Muscle of leg (tissue), 16 donors: ENCODE measurements around the gene PTDSS2. TPM values are rescaled to one million over a fixed set of nuclear protein-coding genes. Genes with fewer than 3 reads are reported as not detected.
"Not testable (repeated sequence)": the region's sequence is repeated elsewhere in the genome, so short reads cannot be mapped to it uniquely, and the experiment has no call there.

ENCODE experiments used
- DNase-seq: peaks from one replicate; pipeline ENCODE4 v3.0.0; 2013
- H3K27ac ChIP-seq: one replicate; pipeline ENCODE4 v1.5.1; 2013; ENCODE audit warnings: mild to moderate bottlenecking, low read length, control low read depth
- H3K27me3 ChIP-seq: one replicate; pipeline ENCODE4 v1.6.1; 2013; ENCODE audit warnings: low read length; ENCODE audit not compliant: control insufficient read depth, insufficient read depth
- H3K36me3 ChIP-seq: one replicate; pipeline ENCODE4 v1.6.1; 2013; ENCODE audit warnings: low read length; ENCODE audit not compliant: control insufficient read depth, insufficient read depth
- H3K4me1 ChIP-seq: one replicate; pipeline ENCODE4 v1.6.1; 2013; ENCODE audit warnings: low read length; ENCODE audit not compliant: control insufficient read depth, insufficient read depth
- H3K4me3 ChIP-seq: one replicate; pipeline ENCODE4 v1.5.1; 2013; ENCODE audit warnings: low read length, control low read depth
- H3K9me3 ChIP-seq: replicated peaks from 2 replicates; pipeline ENCODE4 v1.6.1; 2013; ENCODE audit warnings: low read depth, low read length; ENCODE audit not compliant: control insufficient read depth
- WGBS: methylation state at CpG from one replicate; pipeline ENCODE4 v1.1.5; 2013; ENCODE audit warnings: missing lambda C conversion rate; ENCODE audit not compliant: insufficient coverage; 5-methylcytosine and 5-hydroxymethylcytosine counted together
- long read RNA-seq, 11 donors: transcript quantifications; one replicate each; lab custom pipeline, GENCODE V29; 2026
- polyA plus RNA-seq, 8 donors: library from polyadenylated mRNA; unstranded; fragments of 120-200 nt; gene quantifications; one replicate each; pipeline versions ENCODE4 v1.2.1 to v1.2.3, GENCODE V29; 2013; ENCODE audit warnings: inconsistent platforms in 1 of 8, low replicate concordance in 1 of 8; ENCODE audit not compliant: insufficient read length in 8 of 8, insufficient read depth in 1 of 8
- total RNA-seq: library from RNA; stranded (reverse); fragments of 120-200 nt; gene quantifications from one replicate; pipeline ENCODE4 v1.2.4, GENCODE V29; 2013

The PTDSS2 gene
- total RNA-seq (19.4 TPM), polyA plus RNA-seq (10 to 100 TPM; 25.6 to 47.2 (median 30.4) TPM)
- long read RNA-seq, donor 1, partial matches to known transcripts, result 0 of 2 reads
- long read RNA-seq, donor 1, other reads (novel, unspliced or antisense), result 0 of 2 reads
- long read RNA-seq, donor 2, result 0 reads
- long read RNA-seq, donor 3, partial matches to known transcripts, result 0 of 5 reads
- long read RNA-seq, donor 3, other reads (novel, unspliced or antisense), result 0 of 5 reads
- long read RNA-seq, donor 4, partial matches to known transcripts, result 0 of 3 reads
- long read RNA-seq, donor 4, other reads (novel, unspliced or antisense), result 0 of 3 reads
- long read RNA-seq, donor 5, transcript PTDSS2-201 (12 exons, 2,445 nt), result major isoform, 6 of 29 reads
- long read RNA-seq, donor 5, partial matches to known transcripts, result 19 of 29 reads
- long read RNA-seq, donor 5, other reads (novel, unspliced or antisense), result 0 of 29 reads
- long read RNA-seq, donor 6, transcript PTDSS2-201 (12 exons, 2,445 nt), result major isoform, 5 of 22 reads
- long read RNA-seq, donor 6, partial matches to known transcripts, result 15 of 22 reads
- long read RNA-seq, donor 6, other reads (novel, unspliced or antisense), result 0 of 22 reads
- long read RNA-seq, donor 7, partial matches to known transcripts, result 12 of 14 reads
- long read RNA-seq, donor 7, other reads (novel, unspliced or antisense), result 0 of 14 reads
- long read RNA-seq, donor 8, partial matches to known transcripts, result 0 of 3 reads
- long read RNA-seq, donor 8, other reads (novel, unspliced or antisense), result 0 of 3 reads
- long read RNA-seq, donor 9, partial matches to known transcripts, result 0 of 5 reads
- long read RNA-seq, donor 9, other reads (novel, unspliced or antisense), result 0 of 5 reads
- long read RNA-seq, donor 10, partial matches to known transcripts, result 0 of 5 reads
- long read RNA-seq, donor 10, other reads (novel, unspliced or antisense), result 0 of 5 reads
- long read RNA-seq, donor 11, partial matches to known transcripts, result 0 of 2 reads
- long read RNA-seq, donor 11, other reads (novel, unspliced or antisense), result 0 of 2 reads

DNA sequence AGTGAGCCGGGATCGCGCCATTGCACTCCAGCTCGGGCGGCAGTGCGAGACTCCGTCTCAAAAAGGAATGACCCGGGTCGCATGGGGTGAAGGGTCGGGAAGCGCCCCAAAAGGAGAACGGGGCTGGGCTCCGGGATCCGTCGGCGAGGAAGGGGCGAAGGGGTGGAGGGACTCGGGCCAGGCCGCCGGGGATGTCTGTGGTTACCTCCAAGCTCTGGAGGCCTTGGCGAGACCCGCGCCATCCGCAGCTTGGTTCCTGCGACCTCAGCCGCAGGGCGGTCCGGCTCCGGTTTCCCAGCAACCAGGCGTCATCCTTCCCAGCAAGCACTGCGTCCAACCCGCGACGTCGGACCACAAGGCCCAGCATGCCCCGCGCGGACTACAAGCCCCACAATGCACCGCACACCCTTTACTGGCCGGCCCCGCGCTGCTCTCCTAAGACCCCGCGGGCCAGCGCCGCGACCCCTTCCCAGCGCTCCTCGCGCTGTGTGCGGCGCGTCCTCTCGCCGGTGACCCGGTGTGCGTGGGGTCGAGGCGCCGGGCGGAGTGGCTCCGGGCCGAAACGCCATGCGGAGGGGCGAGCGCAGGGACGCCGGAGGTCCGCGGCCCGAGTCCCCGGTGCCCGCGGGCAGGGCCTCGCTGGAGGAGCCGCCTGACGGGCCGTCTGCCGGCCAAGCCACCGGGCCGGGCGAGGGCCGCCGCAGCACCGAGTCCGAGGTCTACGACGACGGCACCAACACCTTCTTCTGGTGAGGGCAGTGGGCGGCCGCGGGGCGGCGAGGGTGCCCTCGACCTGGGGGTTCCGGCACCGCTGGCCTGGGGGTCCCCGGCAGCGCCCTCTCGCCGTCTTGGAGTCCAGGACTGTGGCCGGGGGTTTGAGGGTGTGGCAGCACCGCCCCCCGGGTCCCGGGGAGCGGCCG lies at the start of gene PTDSS2:
Gene PTDSS2 (plus strand): TSS at position 391 of the 920 bp plus-strand sequence. CDS start 177 bp downstream, at position 568.
- Histone ChIP-seq H3K27me3 (no peaks in the 10 kb centered on the region), H3K27ac (peak within 1 kb of the TSS; percentile 92), H3K9me3 (no peaks in the 10 kb centered on the region), H3K4me1 (peaks cover 41% of the 10 kb centered on the region), H3K36me3 (peaks cover 30% of the 10 kb centered on the region), H3K4me3 (peak within 1 kb of the TSS; percentile 59)
- under 1% methylated on average over 103 of the region's 108 CpGs for WGBS
- peak; percentile 98 for DNase-seq

DNA sequence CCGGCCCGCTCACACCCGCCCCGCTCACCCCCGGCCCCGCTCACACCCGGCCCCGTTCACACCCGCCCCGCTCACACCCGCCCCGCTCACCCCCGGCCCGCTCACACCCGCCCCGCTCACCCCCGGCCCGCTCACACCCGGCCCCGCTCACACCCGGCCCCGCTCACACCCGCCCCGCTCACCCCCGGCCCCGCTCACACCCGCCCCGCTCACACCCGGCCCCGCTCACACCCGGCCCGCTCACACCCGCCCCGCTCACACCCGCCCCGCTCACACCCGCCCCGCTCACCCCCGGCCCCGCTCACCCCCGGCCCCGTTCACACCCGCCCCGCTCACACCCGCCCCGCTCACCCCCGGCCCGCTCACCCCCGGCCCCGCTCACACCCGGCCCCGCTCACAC lies 48.9 kb upstream of the PTDSS2 start:
- WGBS, result no CpG with 5 or more reads among the region's 52 CpGs

DNA sequence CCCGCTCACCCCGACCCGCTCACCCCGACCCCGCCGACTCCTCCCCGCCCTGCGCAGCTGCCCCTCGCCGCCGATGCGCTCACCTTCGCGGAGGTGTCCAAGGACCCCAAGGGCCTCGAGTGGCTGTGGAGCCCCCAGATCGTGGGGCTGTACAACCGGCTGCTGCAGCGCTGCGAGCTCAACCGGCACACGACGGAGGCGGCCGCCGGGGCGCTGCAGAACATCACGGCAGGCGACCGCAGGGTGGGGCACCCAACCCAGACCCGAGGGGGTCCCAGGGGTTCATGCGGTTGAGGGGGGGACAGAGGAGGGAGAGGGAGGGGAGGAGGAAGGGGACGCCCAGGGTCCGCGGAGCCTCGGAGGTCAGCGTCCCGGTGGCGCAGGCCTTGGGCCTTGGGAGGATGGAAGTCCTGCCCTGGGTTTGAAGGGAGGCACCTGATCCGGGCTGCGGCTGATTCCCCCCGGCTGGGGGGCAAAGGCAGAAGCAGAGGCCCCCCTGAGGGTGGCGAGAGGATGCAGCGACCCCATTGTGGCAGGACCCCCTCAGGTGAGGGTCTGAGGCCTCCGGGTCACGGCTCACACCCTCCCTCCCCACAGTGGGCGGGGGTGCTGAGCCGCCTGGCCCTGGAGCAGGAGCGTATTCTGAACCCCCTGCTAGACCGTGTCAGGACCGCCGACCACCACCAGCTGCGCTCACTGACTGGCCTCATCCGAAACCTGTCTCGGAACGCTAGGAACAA lies 46.9 kb upstream of the PTDSS2 start:
- Histone ChIP-seq H3K27me3 (peaks cover 29% of the 10 kb centered on the region), H3K4me3 (no peak overlapping the region), H3K4me1 (peaks cover 15% of the 10 kb centered on the region), H3K36me3 (no peaks in the 10 kb centered on the region), H3K9me3 (peaks cover 3% of the 10 kb centered on the region), H3K27ac (no peak overlapping the region)
- 63% methylated on average over 43 of the region's 55 CpGs for WGBS
- no peak for DNase-seq

More for the DNA sequence above, 48.9 kb upstream of the PTDSS2 start:
- Histone ChIP-seq H3K4me1 (peaks cover 16% of the 10 kb centered on the region), H3K27me3 (peaks cover 23% of the 10 kb centered on the region)
- H3K27ac ChIP-seq, H3K4me3 ChIP-seq, DNase-seq, H3K9me3 ChIP-seq, H3K36me3 ChIP-seq: not testable (repeated sequence)

DNA sequence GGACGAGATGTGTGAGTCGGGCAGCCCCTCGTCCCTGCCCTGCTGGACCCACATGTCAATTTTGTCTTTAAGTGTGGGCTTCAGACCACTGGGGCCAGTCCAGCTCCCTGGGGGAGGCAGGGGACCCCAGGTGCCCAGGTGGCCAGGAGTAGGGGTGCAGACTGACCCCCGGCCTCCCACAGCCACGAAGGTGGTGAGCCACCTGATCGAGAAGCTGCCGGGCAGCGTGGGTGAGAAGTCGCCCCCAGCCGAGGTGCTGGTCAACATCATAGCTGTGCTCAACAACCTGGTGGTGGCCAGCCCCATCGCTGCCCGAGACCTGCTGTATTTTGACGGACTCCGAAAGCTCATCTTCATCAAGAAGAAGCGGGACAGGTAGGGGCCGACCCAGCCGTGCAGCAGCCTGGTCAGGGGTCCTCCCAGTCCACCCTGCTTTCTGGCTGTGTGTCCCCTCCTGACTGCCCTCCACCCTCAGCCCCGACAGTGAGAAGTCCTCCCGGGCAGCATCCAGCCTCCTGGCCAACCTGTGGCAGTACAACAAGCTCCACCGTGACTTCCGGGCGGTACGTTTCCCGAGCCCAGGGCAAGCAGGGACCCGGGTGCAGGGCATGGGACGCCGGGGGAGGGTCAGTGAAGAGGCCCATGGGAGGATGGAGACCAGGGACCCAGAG lies 46.2 kb upstream of the PTDSS2 start:
- H3K4me3 ChIP-seq, result no peak overlapping the region
- H3K27me3 ChIP-seq, result peaks cover 30% of the 10 kb centered on the region
- no peak for DNase-seq
- H3K9me3 ChIP-seq, result peaks cover 3% of the 10 kb centered on the region
- H3K4me1 ChIP-seq, result peaks cover 15% of the 10 kb centered on the region
- no peaks in the 10 kb centered on the region for H3K36me3 ChIP-seq
- 86% methylated on average over 24 of the region's 27 CpGs for WGBS
- H3K27ac ChIP-seq, result no peak overlapping the region

DNA sequence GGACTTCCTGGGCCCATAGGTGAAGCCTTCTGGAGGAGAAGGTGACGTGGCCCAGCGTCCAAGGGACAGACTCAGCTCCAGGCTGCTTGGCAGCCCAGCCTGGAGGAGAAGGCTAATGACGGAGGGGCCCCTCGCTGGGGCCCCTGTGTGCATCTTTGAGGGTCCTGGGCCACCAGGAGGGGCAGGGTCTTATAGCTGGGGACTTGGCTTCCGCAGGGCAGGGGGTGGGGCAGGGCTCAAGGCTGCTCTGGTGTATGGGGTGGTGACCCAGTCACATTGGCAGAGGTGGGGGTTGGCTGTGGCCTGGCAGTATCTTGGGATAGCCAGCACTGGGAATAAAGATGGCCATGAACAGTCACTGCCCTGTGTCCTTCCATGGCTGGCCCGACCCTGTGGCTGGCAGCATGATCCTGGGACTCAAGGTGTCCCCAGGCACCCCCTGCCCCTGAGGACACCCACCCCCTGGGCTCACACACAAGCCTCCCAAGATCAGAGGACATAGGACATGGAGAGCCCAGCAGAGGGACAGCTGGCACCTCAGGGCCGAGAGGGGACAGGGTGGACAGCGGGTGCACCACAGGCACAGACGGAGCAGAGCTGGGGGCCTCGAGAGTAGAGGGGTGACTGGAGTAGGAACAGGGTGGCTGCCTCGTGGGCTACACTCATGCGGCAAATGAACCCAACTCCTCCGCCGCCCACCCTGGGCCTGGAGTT lies 45.4 kb upstream of the PTDSS2 start:
- H3K36me3 ChIP-seq, result no peaks in the 10 kb centered on the region
- no peaks in the 10 kb centered on the region for H3K9me3 ChIP-seq
- no peak overlapping the region for H3K27ac ChIP-seq
- WGBS, result 89% methylated on average over 8 of the region's 14 CpGs
- no peak for DNase-seq
- H3K4me1 ChIP-seq, result peaks cover 15% of the 10 kb centered on the region
- H3K4me3 ChIP-seq, result no peak overlapping the region
- H3K27me3 ChIP-seq, result peaks cover 25% of the 10 kb centered on the region

DNA sequence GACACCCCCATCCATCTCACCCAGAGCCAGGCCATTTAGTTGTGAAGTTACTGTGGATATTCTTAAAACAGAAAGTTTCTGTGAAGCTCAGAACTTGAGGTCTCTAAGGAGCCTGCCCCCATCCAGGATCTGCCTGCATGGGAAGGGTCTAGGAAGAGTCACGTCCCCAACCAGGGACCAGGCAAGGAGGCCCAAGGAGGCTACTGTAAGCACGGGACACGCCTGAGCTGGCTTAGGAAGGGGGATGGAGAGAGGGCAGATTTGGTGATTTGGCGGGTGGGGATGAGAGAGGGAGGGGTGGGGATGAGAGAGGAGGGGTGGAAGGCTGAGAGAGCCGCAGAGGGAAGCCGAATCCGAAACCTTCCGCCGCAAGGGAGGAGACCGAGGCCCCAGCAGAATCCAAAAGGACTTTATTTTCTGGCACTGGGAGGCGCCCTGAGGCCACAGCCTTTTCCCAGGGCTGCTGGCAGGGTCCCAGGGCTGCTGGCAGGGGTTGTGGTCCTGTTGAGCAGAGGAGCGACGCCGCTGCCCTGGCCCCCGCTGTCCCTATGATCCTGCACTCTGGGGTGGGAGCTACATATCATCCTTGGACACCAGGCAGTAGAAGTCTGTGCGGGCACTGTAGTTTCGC lies 44.6 kb upstream of the PTDSS2 start:
- no peak overlapping the region for H3K4me3 ChIP-seq
- 55% methylated on average over 11 of the region's 17 CpGs for WGBS
- no peaks in the 10 kb centered on the region for H3K9me3 ChIP-seq
- H3K4me1 ChIP-seq, result peaks cover 15% of the 10 kb centered on the region
- peaks cover 19% of the 10 kb centered on the region for H3K27me3 ChIP-seq
- H3K36me3 ChIP-seq, result no peaks in the 10 kb centered on the region
- DNase-seq, result no peak
- H3K27ac ChIP-seq, result no peak overlapping the region

DNA sequence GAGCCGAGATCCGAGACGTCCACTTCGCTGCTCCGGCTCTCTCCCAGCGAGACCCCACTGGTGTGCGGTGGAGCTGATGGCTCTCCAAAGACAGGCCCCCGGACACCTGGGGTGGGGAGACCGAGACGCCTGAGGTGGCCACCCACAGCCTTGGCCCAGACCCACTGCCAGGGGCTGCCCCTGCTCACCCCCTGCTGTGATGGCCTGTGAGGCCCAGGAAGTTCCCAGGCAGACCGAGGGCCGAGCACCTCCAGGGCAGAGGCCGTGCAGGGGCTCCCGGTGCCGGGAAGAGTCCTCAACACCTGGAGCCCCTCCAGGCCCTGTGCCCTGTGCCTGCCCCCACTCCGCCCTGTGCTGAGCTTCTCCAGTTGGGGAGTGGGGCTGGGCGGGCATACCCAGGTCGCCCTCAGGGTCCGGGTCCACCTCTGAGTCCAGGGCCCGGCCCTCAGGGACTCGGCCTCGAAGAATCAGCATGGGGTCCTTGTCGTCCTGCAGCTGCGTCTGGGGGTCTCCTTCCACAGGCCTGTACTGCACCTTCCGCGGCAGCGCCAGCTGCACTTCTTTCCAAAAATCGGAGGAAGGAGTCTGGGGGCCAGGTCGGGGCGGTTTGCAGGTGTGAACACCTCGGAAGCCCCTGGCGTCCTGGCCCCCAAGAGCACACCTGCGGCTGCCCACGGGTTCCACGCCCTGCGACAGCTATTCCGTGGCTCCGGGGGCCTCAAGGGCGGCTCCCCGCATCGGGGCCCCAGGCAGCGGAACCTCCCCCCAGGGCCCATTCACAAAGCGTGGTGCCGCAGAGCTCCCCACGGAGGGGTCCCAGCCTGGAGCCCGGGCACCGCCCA lies 43.9 kb upstream of the PTDSS2 start:
- WGBS, result 56% methylated on average over 40 of the region's 47 CpGs
- Histone ChIP-seq H3K9me3 (no peaks in the 10 kb centered on the region), H3K36me3 (no peaks in the 10 kb centered on the region), H3K4me3 (peak overlapping the region; percentile 53), H3K27me3 (peaks cover 19% of the 10 kb centered on the region), H3K27ac (no peak overlapping the region), H3K4me1 (peaks cover 15% of the 10 kb centered on the region)
- DNase-seq, result no peak
